BJ (cell line): ENCODE measurements around the gene DDT. TPM values are rescaled to one million over a fixed set of nuclear protein-coding genes. Genes with fewer than 3 reads are reported as not detected.
"Not testable (repeated sequence)": the region's sequence is repeated elsewhere in the genome, so short reads cannot be mapped to it uniquely, and the experiment has no call there.

ENCODE experiments used
- CTCF ChIA-PET: fragments of 350-600 bp; formaldehyde crosslinking; extraction: SDS; loops from one replicate; lab custom pipeline; 2021; ENCODE audit warnings: antibody characterized with exemption, inconsistent platforms; lab: Yijun Ruan, JAX
- POLR2A ChIA-PET: fragments of 300-600 bp; sonication (Branson Sonifier 250); formaldehyde crosslinking; extraction: SDS; loops from one replicate; lab custom pipeline; 2021; ENCODE audit warnings: antibody characterized with exemption; lab: Charles Lee
- DNase-seq: peaks from one replicate; pipeline ENCODE4 v3.0.0-alpha.2; 2011; ENCODE audit warnings: low read depth
- H3K27me3 ChIP-seq: 2 replicates; pipeline ENCODE4 v1.6.0; 2011; ENCODE audit warnings: low read length; ENCODE audit not compliant: control insufficient read depth, insufficient read depth
- H3K36me3 ChIP-seq: 2 replicates; pipeline ENCODE4 v1.5.1; 2011; ENCODE audit warnings: low read length; ENCODE audit not compliant: control insufficient read depth, insufficient read depth
- H3K4me3 ChIP-seq: 2 replicates; pipeline ENCODE4 v1.5.1; 2011; ENCODE audit warnings: low read depth, mild to moderate bottlenecking, control low read depth, low read length
- polyA plus RNA-seq: library from polyadenylated mRNA; depleted of rRNA; stranded (reverse); fragments of >200 nt; gene quantifications from 2 replicates; pipeline ENCODE4 v1.2.3, GENCODE V29; 2011
- TF ChIP-seq, protein P1 (sequence below): IDR thresholded peaks from 2 replicates; pipeline ENCODE4 v1.5.1; 2011; ENCODE audit warnings: low read depth, mild to moderate bottlenecking, control low read depth, inconsistent platforms, low read length, moderate library complexity; ENCODE audit not compliant: insufficient read depth

DDT gene
- polyA plus RNA-seq, 1 experiment: 79.5 TPM

DNA sequence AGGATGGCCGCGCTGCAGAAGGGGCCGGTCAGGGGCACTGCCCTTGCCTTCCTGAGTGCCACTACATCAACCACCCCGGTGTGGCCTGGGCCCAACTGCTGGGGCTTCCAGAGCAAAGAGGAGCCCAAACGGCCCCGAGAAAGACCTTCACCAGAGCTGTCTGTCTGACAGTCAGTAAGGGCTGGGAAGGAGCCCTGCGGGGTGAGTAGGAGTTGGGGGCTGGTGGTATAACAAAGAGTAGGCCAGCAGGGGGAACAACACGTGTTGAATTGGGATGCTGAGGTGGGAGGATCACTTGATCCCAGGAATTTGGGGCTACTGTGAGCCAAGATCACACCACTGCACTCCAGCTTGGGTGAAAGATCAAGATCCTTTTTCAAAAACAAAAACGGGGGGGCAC, 27.1 kb upstream of the DDT start:
- H3K4me3 ChIP-seq: no peak overlapping the region
- ChIA-PET POLR2A (no interaction called here), CTCF (interaction anchor here (0.6 kb wide), 1 partner anchor 1222 kb away, joined by 3 read pairs; no protein-coding TSS in a partner anchor)
- no peaks in the 10 kb centered on the region for H3K36me3 ChIP-seq
- TF ChIP-seq, protein P1, sequence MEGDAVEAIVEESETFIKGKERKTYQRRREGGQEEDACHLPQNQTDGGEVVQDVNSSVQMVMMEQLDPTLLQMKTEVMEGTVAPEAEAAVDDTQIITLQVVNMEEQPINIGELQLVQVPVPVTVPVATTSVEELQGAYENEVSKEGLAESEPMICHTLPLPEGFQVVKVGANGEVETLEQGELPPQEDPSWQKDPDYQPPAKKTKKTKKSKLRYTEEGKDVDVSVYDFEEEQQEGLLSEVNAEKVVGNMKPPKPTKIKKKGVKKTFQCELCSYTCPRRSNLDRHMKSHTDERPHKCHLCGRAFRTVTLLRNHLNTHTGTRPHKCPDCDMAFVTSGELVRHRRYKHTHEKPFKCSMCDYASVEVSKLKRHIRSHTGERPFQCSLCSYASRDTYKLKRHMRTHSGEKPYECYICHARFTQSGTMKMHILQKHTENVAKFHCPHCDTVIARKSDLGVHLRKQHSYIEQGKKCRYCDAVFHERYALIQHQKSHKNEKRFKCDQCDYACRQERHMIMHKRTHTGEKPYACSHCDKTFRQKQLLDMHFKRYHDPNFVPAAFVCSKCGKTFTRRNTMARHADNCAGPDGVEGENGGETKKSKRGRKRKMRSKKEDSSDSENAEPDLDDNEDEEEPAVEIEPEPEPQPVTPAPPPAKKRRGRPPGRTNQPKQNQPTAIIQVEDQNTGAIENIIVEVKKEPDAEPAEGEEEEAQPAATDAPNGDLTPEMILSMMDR: no peak
- no peak for DNase-seq
- H3K27me3 ChIP-seq: peaks cover 3% of the 10 kb centered on the region; the same call in 1 of the 2 replicates

- H3K4me3 ChIP-seq, CTCF ChIA-PET, DNase-seq, POLR2A ChIA-PET, H3K27me3 ChIP-seq, H3K36me3 ChIP-seq: not testable (repeated sequence)
Observed at GRCh38 chr22:23999779-24000178, 25.5 kb upstream of the DDT start.

GRCh38 chr22:23997092-23997491, 22.9 kb upstream of the DDT start:
- TF ChIP-seq, protein P1: no peak
- ChIA-PET CTCF (interaction anchor here (1.1 kb wide), 1 partner anchor 41 kb away, joined by 3 read pairs; no protein-coding TSS in a partner anchor), POLR2A (no interaction called here)
- H3K36me3 ChIP-seq: no peaks in the 10 kb centered on the region
- no peaks in the 10 kb centered on the region; the same call in 1 of the 2 replicates for H3K27me3 ChIP-seq
- DNase-seq: no peak
- H3K4me3 ChIP-seq: no peak overlapping the region

- POLR2A ChIA-PET: not testable (repeated sequence)
- CTCF ChIA-PET: interaction anchor here (1.4 kb wide), 1 partner anchor 37 kb away, joined by 7 read pairs; no protein-coding TSS in a partner anchor
Observed at GRCh38 chr22:23993581-23994177, 19.4 kb upstream of the DDT start.

DNA sequence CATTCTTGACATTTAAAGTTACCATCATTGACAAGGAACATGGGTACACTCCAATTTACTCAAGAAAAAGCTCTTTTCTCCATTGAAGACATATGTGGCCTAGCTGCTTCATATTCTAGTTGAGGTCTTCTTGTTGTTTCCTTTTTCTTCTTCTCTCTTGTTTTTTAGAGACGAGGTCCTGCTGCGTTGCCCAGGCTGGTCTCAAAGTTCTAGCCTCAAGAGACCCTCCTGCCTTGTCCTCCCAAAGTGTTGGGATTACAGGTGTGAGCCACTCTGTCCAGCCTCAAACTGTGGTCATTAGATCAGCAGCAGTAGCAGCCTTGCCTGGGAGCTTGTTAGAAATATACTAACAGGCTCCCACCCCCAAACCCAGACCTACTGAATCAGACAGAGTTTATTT, 18.8 kb upstream of the DDT start:
- POLR2A ChIA-PET, CTCF ChIA-PET, H3K36me3 ChIP-seq, H3K4me3 ChIP-seq, DNase-seq, H3K27me3 ChIP-seq: not testable (repeated sequence)

More at GRCh38 chr22:23993581-23994177, 19.4 kb upstream of the DDT start:
- H3K27me3 ChIP-seq, H3K4me3 ChIP-seq, H3K36me3 ChIP-seq, DNase-seq: not testable (repeated sequence)

DNA sequence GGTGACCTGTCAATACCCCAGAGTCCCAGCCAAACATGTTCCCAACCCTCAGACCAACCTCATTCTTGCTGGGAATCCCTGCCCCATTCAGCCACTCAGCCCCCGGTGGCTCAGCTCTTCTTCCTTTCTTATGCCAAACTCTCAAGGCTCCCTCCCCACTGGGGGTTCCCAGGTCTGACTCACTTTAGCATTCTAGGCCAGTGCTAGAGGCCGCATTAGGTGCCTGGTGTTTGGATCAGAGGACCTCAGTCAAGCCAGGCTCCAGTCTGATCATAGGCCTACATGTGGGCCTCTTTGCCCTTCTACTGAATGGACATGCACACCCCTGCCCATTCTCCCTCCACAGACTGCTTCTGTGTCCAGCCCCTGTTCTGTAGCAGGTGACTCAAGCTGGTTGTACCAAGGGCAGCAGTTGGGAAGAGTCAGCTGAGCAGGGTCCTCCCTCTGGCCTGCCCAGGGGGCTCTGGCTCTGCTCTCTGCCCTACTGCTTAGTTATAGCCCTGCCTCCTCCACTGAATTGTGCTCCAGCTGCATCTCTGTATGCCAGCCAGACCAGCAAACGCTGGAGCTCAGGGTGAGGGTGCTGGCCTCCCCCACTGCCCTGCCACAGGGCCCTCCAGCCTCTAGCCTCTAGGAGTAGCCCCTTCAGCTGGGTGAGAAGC, 15.5 kb upstream of the DDT start:
- H3K27me3 ChIP-seq, DNase-seq, H3K4me3 ChIP-seq, POLR2A ChIA-PET, CTCF ChIA-PET, H3K36me3 ChIP-seq: not testable (repeated sequence)

DNA sequence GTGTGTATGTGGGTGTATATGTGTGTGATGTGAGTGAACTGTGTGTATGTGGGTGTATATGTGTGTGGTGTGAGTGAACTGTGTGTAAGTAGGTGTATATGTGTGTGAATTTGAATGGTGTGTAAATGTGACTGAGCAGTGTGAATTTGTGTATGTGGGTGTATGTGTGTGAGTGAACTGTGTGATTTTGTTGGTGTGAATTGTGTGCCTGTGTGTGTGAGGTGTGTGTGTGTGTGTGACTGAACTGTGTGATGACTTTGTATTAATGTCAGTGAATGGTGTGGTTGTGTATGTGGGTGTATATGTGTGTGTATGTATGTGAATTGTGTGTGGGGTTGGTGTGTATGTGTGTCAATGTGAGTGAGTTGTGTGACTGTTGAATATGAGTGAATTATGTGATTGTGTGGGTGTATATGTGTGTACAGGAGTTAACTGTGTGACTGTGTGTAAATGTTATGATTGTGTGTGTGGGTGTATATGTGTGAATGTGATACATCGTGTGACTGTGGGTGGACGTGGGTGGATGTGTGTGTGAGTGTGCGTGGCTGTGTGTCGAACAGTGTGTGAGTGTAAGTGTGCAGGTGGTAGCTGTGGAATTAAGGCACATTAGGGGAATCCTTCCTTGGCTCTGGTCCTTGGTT, 12.4 kb upstream of the DDT start:
- H3K27me3 ChIP-seq, DNase-seq, H3K4me3 ChIP-seq, H3K36me3 ChIP-seq, POLR2A ChIA-PET, CTCF ChIA-PET: not testable (repeated sequence)

DNA sequence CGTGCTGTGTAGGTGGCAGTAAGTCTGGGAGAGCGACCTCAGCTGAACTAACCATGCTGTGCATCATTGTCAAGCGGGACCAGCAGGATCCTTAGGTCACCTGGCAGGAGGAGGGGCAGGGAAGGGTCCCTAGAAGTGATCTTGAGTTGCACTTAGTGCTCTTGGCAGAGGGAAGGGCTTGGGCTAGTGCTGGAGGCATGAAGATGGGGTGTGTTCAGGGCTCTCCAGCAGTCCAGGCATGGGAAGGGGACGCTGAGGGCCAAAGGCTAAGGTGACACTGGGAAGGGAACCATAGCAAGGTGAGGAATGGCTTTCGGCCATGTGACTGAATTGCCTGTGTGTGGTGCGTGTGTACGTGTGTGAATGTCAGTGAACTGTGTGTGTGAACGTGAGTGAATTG, 11.8 kb upstream of the DDT start:
- CTCF ChIA-PET, H3K27me3 ChIP-seq, POLR2A ChIA-PET, H3K4me3 ChIP-seq, DNase-seq, H3K36me3 ChIP-seq: not testable (repeated sequence)
